ENCODE results near the gene CTSW. TPM values are rescaled to one million over a fixed set of nuclear protein-coding genes. Genes with fewer than 3 reads are reported as not detected.

CTSW gene
- total RNA-seq, 1 experiment from 2014 or later = not detected

DNA sequence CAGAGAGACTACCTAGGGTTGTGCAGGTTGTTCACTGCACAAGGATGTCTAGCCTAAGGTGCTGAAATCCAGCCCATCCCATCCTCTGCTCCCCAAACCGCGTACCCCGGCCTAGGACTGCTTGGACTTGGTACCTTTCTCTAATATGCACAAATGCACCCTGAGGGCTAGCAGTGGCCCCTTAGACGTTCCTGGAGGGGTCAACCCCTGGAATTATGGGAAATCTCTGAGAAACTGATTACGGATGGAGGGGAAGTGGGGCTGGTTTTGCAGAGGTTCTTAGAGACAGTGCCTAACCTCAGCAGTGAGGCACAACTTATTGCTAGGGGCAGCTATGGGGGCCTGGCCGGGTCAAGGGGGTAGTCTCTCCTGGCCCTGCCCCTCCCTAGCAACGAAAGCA, 36.8 kb downstream of the CTSW start:
- no peaks in the 10 kb centered on the region for H3K9me3 Mint-ChIP-seq
- ChIA-PET CTCF (interaction anchor here (0.6 to 2.6 kb wide), 3 partner anchors 25 to 246 kb away, joined by 5 to 9 read pairs (median 5); partner anchors contain the start of gene CCDC85B), POLR2A (interaction anchor here (0.6 to 1.1 kb wide), 3 partner anchors 30 to 57 kb away, joined by 3 read pairs; partner anchors contain the start of gene MUS81)
- ATAC-seq (no peak), DNase-seq (ENCODE audit: low spot score) (no peak)
- peaks cover 6% of the 10 kb centered on the region for H3K27me3 Mint-ChIP-seq (ENCODE audit: low read depth)
- peak overlapping the region; percentile 50 for H3K4me3 Mint-ChIP-seq
- H3K27ac Mint-ChIP-seq = no peak overlapping the region
- TF ChIP-seq SMAD4 (CRISPR knock-in tag; IDR thresholded peaks at IDR 0.05) (no peak), NR3C1 (CRISPR knock-in tag; conservative IDR thresholded peaks at IDR 0.05; ENCODE audit: low read depth) (no peak), ATF2 (CRISPR knock-in tag; IDR thresholded peaks at IDR 0.05; ENCODE audit: borderline replicate concordance, low read depth) (no peak), FOXP4 (CRISPR knock-in tag; IDR thresholded peaks at IDR 0.05) (no peak), GRHL2 (CRISPR knock-in tag; IDR thresholded peaks at IDR 0.05; ENCODE audit: insufficient replicate concordance, severe bottlenecking) (no peak), ZNF263 (CRISPR knock-in tag; IDR thresholded peaks at IDR 0.05; ENCODE audit: low read depth) (no peak), ZNF232 (CRISPR knock-in tag; IDR thresholded peaks at IDR 0.05) (no peak), ZNF317 (CRISPR knock-in tag; IDR thresholded peaks at IDR 0.05; ENCODE audit: borderline replicate concordance, low read depth) (no peak), ATF3 (CRISPR knock-in tag; conservative IDR thresholded peaks at IDR 0.05) (no peak), HMGA2 (CRISPR knock-in tag; IDR thresholded peaks at IDR 0.05) (no peak), TCF7 (CRISPR knock-in tag; IDR thresholded peaks at IDR 0.05; ENCODE audit: low read depth) (no peak)
- TF ChIP-seq, protein P1, sequence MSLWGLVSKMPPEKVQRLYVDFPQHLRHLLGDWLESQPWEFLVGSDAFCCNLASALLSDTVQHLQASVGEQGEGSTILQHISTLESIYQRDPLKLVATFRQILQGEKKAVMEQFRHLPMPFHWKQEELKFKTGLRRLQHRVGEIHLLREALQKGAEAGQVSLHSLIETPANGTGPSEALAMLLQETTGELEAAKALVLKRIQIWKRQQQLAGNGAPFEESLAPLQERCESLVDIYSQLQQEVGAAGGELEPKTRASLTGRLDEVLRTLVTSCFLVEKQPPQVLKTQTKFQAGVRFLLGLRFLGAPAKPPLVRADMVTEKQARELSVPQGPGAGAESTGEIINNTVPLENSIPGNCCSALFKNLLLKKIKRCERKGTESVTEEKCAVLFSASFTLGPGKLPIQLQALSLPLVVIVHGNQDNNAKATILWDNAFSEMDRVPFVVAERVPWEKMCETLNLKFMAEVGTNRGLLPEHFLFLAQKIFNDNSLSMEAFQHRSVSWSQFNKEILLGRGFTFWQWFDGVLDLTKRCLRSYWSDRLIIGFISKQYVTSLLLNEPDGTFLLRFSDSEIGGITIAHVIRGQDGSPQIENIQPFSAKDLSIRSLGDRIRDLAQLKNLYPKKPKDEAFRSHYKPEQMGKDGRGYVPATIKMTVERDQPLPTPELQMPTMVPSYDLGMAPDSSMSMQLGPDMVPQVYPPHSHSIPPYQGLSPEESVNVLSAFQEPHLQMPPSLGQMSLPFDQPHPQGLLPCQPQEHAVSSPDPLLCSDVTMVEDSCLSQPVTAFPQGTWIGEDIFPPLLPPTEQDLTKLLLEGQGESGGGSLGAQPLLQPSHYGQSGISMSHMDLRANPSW (CRISPR knock-in tag; conservative IDR thresholded peaks at IDR 0.05; ENCODE audit: low read depth) = no peak
- no peaks in the 10 kb centered on the region for H3K36me3 Mint-ChIP-seq
- peaks cover 23% of the 10 kb centered on the region for H3K4me1 Mint-ChIP-seq

DNA sequence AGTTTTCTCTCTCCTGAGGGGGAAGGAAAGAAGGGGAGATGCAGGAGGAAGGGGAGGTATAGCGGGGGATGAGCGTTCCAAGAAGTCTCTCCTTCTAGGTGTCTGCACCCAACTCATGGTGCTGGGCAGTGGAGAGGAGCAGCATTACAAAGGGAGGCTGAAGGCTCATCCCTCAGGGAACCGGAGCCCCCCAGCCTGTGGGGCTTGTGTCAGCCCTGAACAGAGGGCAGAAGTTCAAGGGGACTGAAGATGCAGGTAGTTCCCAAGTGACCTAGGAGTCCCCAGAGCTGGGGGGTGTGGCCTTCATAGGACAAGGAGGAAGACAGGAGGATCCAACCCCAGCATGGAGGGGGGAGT, 37.4 kb downstream of the CTSW start:
- H3K27me3 Mint-ChIP-seq (ENCODE audit: low read depth) = peaks cover 3% of the 10 kb centered on the region; the same call in 1 of the 2 replicates
- ATAC-seq (no peak), DNase-seq (ENCODE audit: low spot score) (no peak)
- H3K27ac Mint-ChIP-seq = no peak overlapping the region
- peak overlapping the region; percentile 50 for H3K4me3 Mint-ChIP-seq
- H3K9me3 Mint-ChIP-seq = no peaks in the 10 kb centered on the region
- ChIA-PET POLR2A (interaction anchor here (1.3 to 1.6 kb wide), 2 partner anchors 26 to 59 kb away, joined by 3 to 12 read pairs; partner anchors contain the start of genes CCDC85B and CFL1), CTCF (interaction anchor here (2.3 kb wide), 1 partner anchor 27 kb away, joined by 23 read pairs; the partner anchor contains the start of genes CCDC85B and FIBP)
- peaks cover 1% of the 10 kb centered on the region for H3K36me3 Mint-ChIP-seq
- peaks cover 18% of the 10 kb centered on the region for H3K4me1 Mint-ChIP-seq
- TF ChIP-seq ZNF532 (CRISPR knock-in tag; IDR thresholded peaks at IDR 0.05; ENCODE audit: borderline replicate concordance) (no peak), ZNF317 (CRISPR knock-in tag; IDR thresholded peaks at IDR 0.05; ENCODE audit: borderline replicate concordance, low read depth) (no peak), FOXJ3 (CRISPR knock-in tag; IDR thresholded peaks at IDR 0.05; ENCODE audit: borderline replicate concordance) (no peak), FOXK1 (CRISPR knock-in tag; IDR thresholded peaks at IDR 0.05) (no peak), IRF2 (CRISPR knock-in tag; IDR thresholded peaks at IDR 0.05; ENCODE audit: borderline replicate concordance, low read depth) (no peak), MYBL2 (CRISPR knock-in tag; IDR thresholded peaks at IDR 0.05) (no peak), SOX15 (CRISPR knock-in tag; IDR thresholded peaks at IDR 0.05) (no peak), GTF2I (CRISPR knock-in tag; conservative IDR thresholded peaks at IDR 0.05) (no peak)
- TF ChIP-seq, protein P2, sequence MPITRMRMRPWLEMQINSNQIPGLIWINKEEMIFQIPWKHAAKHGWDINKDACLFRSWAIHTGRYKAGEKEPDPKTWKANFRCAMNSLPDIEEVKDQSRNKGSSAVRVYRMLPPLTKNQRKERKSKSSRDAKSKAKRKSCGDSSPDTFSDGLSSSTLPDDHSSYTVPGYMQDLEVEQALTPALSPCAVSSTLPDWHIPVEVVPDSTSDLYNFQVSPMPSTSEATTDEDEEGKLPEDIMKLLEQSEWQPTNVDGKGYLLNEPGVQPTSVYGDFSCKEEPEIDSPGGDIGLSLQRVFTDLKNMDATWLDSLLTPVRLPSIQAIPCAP (CRISPR knock-in tag; IDR thresholded peaks at IDR 0.05) = no peak
- TF ChIP-seq, protein P3, sequence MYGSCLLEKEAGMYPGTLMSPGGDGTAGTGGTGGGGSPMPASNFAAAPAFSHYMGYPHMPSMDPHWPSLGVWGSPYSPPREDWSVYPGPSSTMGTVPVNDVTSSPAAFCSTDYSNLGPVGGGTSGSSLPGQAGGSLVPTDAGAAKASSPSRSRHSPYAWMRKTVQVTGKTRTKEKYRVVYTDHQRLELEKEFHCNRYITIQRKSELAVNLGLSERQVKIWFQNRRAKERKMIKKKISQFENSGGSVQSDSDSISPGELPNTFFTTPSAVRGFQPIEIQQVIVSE (CRISPR knock-in tag; IDR thresholded peaks at IDR 0.05; ENCODE audit: borderline replicate concordance) = no peak
